HG02884 (cell line): ENCODE measurements around the gene EMB.
A peak's percentile ranks its signal among the peaks of the same experiment; 100 is the strongest.
"Not testable (repeated sequence)": the region's sequence is repeated elsewhere in the genome, so short reads cannot be mapped to it uniquely, and the experiment has no call there.

ENCODE experiments used
- ATAC-seq: cut with Tn5 transposase; IDR thresholded peaks from one replicate; pipeline ENCODE4 v1.9.1; 2021; ENCODE audit warnings: mild to moderate bottlenecking, moderate library complexity; ENCODE audit not compliant: unreplicated experiment

The EMB gene

DNA sequence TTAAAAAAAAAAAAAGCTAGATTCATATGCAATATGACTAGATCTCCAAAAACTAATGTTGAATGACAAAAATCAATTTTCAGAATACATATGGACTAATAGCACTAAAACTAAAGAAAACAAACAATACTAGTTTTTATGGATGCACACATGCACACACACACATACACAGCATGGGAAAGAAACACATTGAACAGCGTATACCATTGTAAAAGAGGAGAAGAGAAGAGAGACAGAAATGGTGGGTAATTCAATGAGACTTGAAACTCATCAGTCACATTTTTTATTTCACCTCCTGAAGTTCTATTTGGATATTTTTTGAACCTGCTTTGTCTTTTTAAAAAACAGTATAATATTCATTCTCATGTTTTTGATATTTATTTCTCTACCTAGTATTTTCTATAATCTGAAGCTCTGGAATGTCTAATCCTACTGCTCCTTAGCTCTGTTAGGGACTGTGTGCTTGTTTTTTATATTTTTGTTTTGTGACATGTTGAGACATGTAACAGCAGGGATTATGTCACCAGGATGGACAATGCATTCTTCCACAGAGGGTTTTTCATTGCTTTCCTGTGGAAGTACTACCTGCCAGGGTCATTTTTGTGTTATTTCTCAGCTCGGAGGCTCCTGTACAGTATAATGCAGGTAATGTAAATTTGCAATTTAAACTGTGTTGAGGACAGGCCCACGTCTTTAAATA, 17.8 kb downstream of the EMB start:
- ATAC-seq: not testable (repeated sequence)

GRCh38 chr5:50421184-50421950, 19.7 kb downstream of the EMB start:
- ATAC-seq: not testable (repeated sequence)

DNA sequence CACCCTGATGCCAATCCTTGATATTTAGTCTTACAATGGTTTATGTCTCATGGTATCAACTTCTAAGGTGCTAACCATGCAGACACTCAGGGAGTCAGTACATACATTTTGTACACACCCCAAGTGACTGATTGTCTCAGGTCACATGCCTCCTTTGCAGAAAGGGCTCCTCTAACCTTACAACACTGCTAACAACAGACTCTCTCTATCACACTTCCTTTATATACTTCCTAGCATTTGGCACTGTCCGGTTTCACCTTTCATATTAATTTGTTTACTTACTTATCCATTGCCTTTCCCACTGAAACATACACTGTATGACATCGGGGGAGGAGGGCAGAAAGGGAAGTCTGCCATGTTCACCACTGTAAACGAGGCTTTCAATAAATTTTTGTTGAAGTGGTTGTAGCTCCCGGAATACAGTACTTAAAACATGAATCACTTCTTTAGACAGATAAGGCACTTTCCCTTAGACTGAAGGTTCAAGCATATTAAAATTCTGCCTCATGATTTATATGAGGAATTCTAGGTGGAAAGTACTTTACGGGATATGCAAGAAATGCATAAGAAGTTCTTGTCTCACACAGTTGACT, 20.6 kb downstream of the EMB start:
- ATAC-seq: no peak

DNA sequence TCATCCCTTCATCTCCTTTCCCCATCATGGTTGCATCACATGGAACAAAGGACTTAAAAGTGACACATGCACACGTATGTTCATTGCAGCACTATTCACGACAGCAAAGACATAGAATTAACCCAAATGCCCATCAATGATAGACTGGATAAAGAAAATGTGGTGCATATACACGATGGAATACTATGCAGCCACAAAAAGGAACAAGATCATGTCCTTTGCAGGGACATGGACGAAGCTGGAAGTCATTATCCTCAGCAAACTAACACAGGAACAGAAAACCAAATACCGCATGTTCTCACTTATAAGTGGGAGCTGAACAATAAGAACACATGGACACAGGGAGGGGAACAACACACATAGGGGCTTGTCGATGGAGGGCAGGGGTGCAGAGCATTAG, 21.4 kb downstream of the EMB start:
- ATAC-seq: not testable (repeated sequence)

GRCh38 chr5:50416637-50417036, 24.5 kb downstream of the EMB start:
- ATAC-seq: not testable (repeated sequence)

DNA sequence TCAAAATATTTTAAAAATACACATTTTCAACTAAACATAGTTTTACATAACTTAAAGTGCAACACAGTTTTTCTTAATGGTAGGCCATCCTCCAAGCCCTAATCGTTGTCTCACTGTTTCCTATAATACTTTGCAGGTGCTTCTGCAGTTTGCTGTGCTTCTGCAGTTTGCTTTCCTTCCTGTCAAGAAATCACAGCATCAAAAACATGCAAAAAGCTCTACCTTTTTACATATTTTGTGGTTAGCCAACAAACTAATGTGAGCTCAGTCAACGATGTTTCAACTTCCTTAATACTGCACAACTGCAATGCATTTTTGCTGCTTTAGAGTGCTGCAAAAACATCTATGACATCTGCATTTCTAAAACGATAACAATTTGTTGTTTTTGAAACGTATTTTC, 25.2 kb downstream of the EMB start:
- ATAC-seq: peak; percentile 92

GRCh38 chr5:50410932-50411331, 30.2 kb downstream of the EMB start:
- ATAC-seq: not testable (repeated sequence)

- no peak for ATAC-seq
Measured at GRCh38 chr5:50406877-50407276, 34.2 kb downstream of the EMB start.

DNA sequence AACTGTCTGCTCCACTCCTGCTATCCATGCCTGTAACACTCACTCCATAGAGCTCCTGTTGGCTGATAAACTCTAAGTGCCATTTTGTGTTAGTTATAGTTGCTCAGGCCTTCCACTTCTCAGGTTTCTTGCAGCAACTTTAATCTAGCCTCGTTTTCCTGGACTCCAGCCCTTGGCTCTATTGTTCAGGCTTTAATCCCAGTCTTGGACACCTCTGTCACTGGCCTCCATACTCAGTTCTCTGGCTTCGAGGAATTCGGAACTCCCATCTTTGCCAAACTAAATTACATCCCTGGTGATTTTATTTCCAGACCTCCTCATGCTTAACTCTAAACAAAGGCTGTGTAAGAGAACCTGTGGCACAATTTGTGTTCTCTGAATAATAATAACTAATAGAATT, 39.8 kb downstream of the EMB start:
- no peak for ATAC-seq

GRCh38 chr5:50393925-50394609, 47.0 kb downstream of the EMB start:
- ATAC-seq: not testable (repeated sequence)

- ATAC-seq: not testable (repeated sequence)
Measured at GRCh38 chr5:50392289-50392688, 48.8 kb downstream of the EMB start.

DNA sequence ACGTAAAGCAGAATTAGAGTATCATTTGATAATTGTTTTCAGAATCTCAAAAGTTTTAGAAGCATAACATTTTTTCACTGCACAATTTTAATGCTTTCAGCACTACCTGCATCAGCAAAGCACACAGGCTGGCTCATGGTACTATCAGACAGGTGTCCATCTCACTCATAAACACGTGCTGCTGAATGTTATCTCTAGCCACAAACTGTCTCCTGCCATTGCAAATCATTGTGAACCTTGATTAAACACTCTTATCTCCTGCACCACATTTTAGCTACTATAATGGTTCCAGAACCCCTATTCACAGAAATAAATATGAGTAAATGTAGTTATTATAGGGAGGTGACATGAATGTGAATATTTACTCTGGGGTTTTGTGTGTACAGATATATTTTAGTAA, 56.7 kb downstream of the EMB start:
- ATAC-seq: not testable (repeated sequence)

DNA sequence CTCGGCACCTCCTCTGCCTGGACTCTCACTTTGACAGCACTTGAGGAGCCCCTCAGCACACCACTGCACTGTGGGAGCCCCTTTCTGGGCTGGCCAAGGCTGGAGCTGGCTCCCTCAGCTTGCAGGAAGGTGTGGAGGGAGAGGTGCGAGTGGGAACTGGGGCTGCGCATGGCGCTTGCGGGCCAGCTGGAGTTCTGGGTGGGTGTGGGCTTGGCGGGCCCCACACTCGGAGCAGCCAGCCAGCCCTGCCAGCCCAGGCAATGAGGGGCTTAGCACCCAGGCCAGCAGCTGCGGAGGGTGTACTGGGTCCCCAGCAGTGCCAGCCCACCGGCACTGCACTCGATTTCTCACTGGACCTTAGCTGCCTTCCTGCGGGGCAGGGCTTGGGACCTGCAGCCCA, 64.4 kb downstream of the EMB start:
- not testable (repeated sequence) for ATAC-seq

- not testable (repeated sequence) for ATAC-seq
Measured at GRCh38 chr5:50369287-50370033, 71.6 kb downstream of the EMB start.

- ATAC-seq: no peak
Measured at GRCh38 chr5:50365426-50366251, 75.4 kb downstream of the EMB start.

DNA sequence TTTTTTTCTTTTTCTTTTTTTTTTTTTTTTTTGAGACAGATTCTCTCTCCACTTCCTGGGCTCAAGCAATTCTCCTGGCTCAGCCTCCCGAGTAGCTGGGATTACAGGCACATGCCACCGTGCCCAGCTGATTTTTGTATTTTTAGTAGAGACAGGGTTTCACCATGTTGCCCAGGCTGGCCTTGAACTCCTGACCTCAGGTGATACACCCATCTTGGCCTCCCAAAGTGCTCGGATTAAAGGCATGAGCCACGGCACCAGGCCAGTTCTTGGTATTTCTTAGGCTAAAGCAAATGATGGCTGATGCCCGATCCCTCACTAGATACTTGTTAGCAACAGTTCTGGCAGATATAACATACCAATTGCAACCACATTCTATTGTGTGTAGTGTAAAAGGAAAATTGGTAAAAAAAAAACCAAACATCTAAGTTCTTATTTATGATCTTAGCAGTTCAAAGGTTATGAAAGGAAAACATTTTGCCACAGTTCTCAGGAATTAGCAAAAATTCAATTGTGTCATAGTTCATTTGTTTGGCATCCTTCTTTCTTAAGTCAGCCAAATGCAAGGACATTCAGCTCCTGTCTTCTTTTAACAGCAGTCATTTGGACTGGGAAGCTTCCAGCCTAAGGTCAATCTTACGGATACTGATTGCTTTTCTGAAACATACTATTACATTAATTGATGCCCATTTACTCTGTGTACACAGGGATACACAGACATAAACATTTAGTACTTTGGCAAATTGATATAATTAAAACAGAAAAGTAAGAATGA, 76.4 kb downstream of the EMB start:
- ATAC-seq: not testable (repeated sequence)

DNA sequence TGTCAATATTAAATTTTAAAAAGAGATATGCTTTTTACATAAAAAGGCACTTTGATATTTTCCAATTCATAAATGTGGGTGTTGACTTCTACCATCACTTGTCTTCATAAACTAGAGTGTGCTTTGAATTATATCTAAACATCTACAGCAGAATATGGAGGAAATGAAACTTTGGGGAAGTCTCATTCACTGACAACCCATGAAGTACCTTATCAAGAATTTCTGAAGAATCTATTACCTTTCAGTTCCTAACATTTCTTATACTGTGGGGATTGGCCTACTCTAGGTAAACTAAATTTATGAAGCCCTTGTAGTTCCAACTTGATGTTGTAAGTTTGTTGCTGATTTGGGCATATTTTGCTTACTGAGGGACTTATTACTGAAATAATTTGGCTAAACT, 81.9 kb downstream of the EMB start:
- ATAC-seq: no peak

GRCh38 chr5:50352382-50352781, 88.7 kb downstream of the EMB start:
- ATAC-seq: no peak
